ENCODE measurements around the gene CLEC3B. TPM values are rescaled to one million over a fixed set of nuclear protein-coding genes. Genes with fewer than 3 reads are reported as not detected.
A peak's percentile ranks its signal among the peaks of the same experiment; 100 is the strongest.

The CLEC3B gene
- total and polyA plus RNA-seq, 10 of the 15 experiments (the other 5 are each of a cell fraction or from before 2014, with no cell fraction given), result 0.23 TPM; not detected in 9

- TF ChIP-seq, protein P1, sequence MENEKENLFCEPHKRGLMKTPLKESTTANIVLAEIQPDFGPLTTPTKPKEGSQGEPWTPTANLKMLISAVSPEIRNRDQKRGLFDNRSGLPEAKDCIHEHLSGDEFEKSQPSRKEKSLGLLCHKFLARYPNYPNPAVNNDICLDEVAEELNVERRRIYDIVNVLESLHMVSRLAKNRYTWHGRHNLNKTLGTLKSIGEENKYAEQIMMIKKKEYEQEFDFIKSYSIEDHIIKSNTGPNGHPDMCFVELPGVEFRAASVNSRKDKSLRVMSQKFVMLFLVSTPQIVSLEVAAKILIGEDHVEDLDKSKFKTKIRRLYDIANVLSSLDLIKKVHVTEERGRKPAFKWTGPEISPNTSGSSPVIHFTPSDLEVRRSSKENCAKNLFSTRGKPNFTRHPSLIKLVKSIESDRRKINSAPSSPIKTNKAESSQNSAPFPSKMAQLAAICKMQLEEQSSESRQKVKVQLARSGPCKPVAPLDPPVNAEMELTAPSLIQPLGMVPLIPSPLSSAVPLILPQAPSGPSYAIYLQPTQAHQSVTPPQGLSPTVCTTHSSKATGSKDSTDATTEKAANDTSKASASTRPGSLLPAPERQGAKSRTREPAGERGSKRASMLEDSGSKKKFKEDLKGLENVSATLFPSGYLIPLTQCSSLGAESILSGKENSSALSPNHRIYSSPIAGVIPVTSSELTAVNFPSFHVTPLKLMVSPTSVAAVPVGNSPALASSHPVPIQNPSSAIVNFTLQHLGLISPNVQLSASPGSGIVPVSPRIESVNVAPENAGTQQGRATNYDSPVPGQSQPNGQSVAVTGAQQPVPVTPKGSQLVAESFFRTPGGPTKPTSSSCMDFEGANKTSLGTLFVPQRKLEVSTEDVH (IDR thresholded peaks at IDR 0.05; ENCODE audit: low read depth, partially characterized antibody), result no peak
- TF ChIP-seq, protein P2, sequence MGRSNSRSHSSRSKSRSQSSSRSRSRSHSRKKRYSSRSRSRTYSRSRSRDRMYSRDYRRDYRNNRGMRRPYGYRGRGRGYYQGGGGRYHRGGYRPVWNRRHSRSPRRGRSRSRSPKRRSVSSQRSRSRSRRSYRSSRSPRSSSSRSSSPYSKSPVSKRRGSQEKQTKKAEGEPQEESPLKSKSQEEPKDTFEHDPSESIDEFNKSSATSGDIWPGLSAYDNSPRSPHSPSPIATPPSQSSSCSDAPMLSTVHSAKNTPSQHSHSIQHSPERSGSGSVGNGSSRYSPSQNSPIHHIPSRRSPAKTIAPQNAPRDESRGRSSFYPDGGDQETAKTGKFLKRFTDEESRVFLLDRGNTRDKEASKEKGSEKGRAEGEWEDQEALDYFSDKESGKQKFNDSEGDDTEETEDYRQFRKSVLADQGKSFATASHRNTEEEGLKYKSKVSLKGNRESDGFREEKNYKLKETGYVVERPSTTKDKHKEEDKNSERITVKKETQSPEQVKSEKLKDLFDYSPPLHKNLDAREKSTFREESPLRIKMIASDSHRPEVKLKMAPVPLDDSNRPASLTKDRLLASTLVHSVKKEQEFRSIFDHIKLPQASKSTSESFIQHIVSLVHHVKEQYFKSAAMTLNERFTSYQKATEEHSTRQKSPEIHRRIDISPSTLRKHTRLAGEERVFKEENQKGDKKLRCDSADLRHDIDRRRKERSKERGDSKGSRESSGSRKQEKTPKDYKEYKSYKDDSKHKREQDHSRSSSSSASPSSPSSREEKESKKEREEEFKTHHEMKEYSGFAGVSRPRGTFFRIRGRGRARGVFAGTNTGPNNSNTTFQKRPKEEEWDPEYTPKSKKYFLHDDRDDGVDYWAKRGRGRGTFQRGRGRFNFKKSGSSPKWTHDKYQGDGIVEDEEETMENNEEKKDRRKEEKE (IDR thresholded peaks at IDR 0.05), result no peak
- TF ChIP-seq POU2F2 (IDR thresholded peaks at IDR 0.05; ENCODE audit: borderline replicate concordance, low read depth, low read length) (no peak), SRF (IDR thresholded peaks at IDR 0.05; ENCODE audit: low read depth in 2 of 2, low read length in 2 of 2) (no peak), NRF1 (conservative IDR thresholded peaks at IDR 0.05; ENCODE audit: low read depth, low read length) (no peak), KAT2A (conservative IDR thresholded peaks at IDR 0.05; ENCODE audit: control insufficient read depth, low read depth, low read length) (no peak), RAD51 (IDR thresholded peaks at IDR 0.05) (no peak), SMARCA5 (IDR thresholded peaks at IDR 0.05) (no peak), SMAD1 (IDR thresholded peaks at IDR 0.05; ENCODE audit: low read depth, partially characterized antibody) (no peak), TCF12 (IDR thresholded peaks at IDR 0.05; ENCODE audit: low read depth, low read length) (0 out of 2 replicates have a peak, but pooled peaks have one; percentile 5), HDGF (IDR thresholded peaks at IDR 0.05) (peak; percentile 70; the same call in 1 of the 2 replicates), CREM (IDR thresholded peaks at IDR 0.05; ENCODE audit: low read depth) (no peak), NFIC (IDR thresholded peaks at IDR 0.05; ENCODE audit: low read depth, low read length) (no peak), CBX3 (IDR thresholded peaks at IDR 0.05; ENCODE audit: borderline replicate concordance, low read depth) (no peak), IKZF1 (conservative IDR thresholded peaks at IDR 0.05) (peak; percentile 73), DPF2 (IDR thresholded peaks at IDR 0.05) (peak; percentile 28; the same call in 1 of the 2 replicates), CREB1 (IDR thresholded peaks at IDR 0.05; ENCODE audit: low read depth) (no peak), ZNF274 (IDR thresholded peaks at IDR 0.05; ENCODE audit: insufficient read depth, insufficient read length) (no peak), ASH2L (IDR thresholded peaks at IDR 0.05; ENCODE audit: borderline replicate concordance, low read depth) (no peak), NBN (IDR thresholded peaks at IDR 0.05) (no peak), TARDBP (IDR thresholded peaks at IDR 0.05; ENCODE audit: borderline replicate concordance) (no peak)
- TF ChIP-seq, protein P3, sequence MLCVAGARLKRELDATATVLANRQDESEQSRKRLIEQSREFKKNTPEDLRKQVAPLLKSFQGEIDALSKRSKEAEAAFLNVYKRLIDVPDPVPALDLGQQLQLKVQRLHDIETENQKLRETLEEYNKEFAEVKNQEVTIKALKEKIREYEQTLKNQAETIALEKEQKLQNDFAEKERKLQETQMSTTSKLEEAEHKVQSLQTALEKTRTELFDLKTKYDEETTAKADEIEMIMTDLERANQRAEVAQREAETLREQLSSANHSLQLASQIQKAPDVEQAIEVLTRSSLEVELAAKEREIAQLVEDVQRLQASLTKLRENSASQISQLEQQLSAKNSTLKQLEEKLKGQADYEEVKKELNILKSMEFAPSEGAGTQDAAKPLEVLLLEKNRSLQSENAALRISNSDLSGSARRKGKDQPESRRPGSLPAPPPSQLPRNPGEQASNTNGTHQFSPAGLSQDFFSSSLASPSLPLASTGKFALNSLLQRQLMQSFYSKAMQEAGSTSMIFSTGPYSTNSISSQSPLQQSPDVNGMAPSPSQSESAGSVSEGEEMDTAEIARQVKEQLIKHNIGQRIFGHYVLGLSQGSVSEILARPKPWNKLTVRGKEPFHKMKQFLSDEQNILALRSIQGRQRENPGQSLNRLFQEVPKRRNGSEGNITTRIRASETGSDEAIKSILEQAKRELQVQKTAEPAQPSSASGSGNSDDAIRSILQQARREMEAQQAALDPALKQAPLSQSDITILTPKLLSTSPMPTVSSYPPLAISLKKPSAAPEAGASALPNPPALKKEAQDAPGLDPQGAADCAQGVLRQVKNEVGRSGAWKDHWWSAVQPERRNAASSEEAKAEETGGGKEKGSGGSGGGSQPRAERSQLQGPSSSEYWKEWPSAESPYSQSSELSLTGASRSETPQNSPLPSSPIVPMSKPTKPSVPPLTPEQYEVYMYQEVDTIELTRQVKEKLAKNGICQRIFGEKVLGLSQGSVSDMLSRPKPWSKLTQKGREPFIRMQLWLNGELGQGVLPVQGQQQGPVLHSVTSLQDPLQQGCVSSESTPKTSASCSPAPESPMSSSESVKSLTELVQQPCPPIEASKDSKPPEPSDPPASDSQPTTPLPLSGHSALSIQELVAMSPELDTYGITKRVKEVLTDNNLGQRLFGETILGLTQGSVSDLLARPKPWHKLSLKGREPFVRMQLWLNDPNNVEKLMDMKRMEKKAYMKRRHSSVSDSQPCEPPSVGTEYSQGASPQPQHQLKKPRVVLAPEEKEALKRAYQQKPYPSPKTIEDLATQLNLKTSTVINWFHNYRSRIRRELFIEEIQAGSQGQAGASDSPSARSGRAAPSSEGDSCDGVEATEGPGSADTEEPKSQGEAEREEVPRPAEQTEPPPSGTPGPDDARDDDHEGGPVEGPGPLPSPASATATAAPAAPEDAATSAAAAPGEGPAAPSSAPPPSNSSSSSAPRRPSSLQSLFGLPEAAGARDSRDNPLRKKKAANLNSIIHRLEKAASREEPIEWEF (IDR thresholded peaks at IDR 0.05; ENCODE audit: insufficient replicate concordance, low read depth, low read length), result no peak
Measured at GRCh38 chr3:45034612-45035252, 8.6 kb downstream of the CLEC3B start (continued).
